Erythroblast (primary cell): ENCODE measurements around the gene KIAA1671.
"Not testable (repeated sequence)": the region's sequence is repeated elsewhere in the genome, so short reads cannot be mapped to it uniquely, and the experiment has no call there.

Source experiments
- DNase-seq, 2 experiments: peaks; one replicate each; lab custom pipeline; 2025; lab: John Stamatoyannopoulos, UW
- GATA1 ChIP-seq: IDR thresholded peaks from 2 replicates; pipeline ENCODE4 v1.6.1; 2011; ENCODE audit warnings: low read depth, mild to moderate bottlenecking, control low read depth, low read length, moderate library complexity
- POLR2A ChIP-seq: IDR thresholded peaks from 2 replicates; pipeline ENCODE4 v1.6.1; 2011; ENCODE audit warnings: mild to moderate bottlenecking, low read length

Gene KIAA1671

DNA sequence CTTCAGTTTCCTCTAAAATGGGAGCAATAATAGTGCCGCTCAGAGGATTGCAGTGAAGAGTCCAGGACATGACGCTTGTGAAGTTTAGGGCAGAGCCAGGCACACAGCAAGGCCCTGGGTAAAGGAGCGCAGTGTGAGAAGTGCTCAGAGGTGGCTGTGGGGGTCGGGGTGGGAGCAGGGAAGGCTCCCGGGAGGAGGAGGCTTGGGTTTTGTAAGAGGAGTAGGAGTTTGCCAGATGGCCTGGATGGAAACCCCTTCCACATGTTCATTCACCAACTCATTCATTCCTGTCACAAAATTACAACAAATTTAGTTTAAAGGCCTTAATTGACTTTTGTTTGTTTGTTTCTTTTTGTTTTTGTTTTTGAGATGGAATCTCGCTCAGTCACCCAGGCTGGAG is 283.9 kb downstream of the KIAA1671 start:
- no peak for TF ChIP-seq POLR2A
- no peak for DNase-seq

DNA sequence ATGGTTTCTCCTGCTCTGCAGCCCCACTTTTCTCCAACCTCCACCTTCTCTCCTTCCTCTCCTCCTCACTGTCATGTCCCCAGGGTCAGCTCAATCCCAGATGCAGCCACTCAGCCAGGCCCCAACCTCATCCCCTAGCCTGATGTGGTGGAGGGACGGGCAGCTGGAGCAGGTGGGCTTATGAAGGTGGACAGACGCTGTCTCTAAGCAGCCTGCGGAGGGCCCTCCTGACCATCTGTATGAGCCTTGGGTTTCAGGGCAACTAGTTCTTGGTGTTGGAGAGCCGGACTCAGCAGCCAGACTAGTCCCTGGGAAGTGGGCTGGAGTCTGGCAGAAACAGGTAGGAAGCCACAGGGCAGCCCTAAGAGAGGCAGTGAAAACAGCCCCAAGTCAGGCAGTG is 285.0 kb downstream of the KIAA1671 start:
- DNase-seq: no peak
- TF ChIP-seq GATA1 (no peak), POLR2A (no peak)

GRCh38 chr22:25238058-25238457 is 285.5 kb downstream of the KIAA1671 start:
- DNase-seq: not testable (repeated sequence)
